Stimulated activated CD4-positive, alpha-beta T cell treated with anti-CD3 and anti-CD28 coated beads, Interleukin-15, amount 100 ng/mL, for 1 hour (primary cell): ENCODE data around the gene GANC.
A peak's percentile ranks its signal among the peaks of the same experiment; 100 is the strongest.
"Not testable (repeated sequence)": the region's sequence is repeated elsewhere in the genome, so short reads cannot be mapped to it uniquely, and the experiment has no call there.

Experiments
- DNase-seq, 2 donors: peaks; one replicate each; pipeline ENCODE4 v3.0.0-alpha.2; 2020; ENCODE audit warnings: low read depth in 1 of 2, low spot score in 1 of 2

GANC gene, protein sequence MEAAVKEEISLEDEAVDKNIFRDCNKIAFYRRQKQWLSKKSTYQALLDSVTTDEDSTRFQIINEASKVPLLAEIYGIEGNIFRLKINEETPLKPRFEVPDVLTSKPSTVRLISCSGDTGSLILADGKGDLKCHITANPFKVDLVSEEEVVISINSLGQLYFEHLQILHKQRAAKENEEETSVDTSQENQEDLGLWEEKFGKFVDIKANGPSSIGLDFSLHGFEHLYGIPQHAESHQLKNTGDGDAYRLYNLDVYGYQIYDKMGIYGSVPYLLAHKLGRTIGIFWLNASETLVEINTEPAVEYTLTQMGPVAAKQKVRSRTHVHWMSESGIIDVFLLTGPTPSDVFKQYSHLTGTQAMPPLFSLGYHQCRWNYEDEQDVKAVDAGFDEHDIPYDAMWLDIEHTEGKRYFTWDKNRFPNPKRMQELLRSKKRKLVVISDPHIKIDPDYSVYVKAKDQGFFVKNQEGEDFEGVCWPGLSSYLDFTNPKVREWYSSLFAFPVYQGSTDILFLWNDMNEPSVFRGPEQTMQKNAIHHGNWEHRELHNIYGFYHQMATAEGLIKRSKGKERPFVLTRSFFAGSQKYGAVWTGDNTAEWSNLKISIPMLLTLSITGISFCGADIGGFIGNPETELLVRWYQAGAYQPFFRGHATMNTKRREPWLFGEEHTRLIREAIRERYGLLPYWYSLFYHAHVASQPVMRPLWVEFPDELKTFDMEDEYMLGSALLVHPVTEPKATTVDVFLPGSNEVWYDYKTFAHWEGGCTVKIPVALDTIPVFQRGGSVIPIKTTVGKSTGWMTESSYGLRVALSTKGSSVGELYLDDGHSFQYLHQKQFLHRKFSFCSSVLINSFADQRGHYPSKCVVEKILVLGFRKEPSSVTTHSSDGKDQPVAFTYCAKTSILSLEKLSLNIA (N-terminal part only)

DNA sequence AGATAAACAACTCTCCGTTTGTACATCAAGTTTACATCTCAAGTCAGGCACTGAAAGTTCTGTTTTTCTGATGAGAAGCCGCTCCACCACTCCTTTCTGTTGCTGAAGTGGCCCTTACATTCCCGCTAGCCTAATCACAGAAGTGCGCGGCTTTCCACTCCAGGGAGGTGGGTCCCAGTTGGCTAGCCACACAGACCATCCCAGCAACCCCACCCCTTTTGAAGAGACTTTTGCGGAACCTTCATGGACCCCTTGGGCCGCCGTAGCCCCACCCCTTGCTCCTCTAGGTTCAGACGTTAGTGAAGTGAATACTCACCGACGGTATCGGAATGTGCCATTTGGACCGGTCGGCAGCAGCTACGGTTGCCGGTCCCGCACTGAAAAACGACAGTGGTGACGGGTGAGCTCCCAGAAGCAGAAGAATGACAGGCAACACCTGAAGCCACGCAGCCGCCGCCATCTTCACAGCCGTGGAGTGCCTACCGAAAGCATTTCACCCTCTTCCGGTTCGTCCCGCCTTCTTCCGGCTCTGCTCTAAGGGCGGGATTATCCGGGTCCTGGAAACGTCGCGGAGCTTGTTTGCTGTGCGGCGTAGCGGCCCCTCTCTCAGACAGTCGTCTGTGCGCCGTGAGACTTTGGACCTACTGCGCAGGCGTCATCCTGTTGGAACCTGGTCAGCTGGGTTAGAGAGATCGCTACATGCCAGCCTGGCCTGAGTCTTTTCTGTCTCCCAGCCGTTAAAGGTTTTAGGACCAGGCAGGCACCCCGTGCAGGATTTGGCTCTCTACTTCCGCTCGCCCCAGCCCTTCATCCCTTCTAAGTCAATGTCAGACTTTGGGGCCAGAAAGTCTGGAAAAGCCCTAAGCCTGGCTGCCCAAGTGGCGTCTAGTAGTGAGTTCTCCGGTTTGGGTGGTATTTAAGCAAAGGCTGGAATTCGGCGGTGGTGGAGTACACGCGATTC, at the start of gene GANC, which contains the start of gene TMEM87A:
Gene GANC, plus strand, starts transcription at position 263 of the 961 bp plus-strand sequence. CDS start 1,281 bp downstream, outside the sequence.
Gene TMEM87A, minus strand, starts transcription at position 495 of the 961 bp plus-strand sequence. Its CDS starts 35 bp downstream, at position 460.
- peak; percentile 86 to 87 for DNase-seq

GRCh38 chr15:42226648-42227047, 46.4 kb upstream of the GANC start:
- DNase-seq = no peak

GRCh38 chr15:42228036-42228435, 45.0 kb upstream of the GANC start:
- DNase-seq = no peak

- not testable (repeated sequence) for DNase-seq
These were observed 44.0 kb upstream of the GANC start for GRCh38 chr15:42228981-42229380.

DNA sequence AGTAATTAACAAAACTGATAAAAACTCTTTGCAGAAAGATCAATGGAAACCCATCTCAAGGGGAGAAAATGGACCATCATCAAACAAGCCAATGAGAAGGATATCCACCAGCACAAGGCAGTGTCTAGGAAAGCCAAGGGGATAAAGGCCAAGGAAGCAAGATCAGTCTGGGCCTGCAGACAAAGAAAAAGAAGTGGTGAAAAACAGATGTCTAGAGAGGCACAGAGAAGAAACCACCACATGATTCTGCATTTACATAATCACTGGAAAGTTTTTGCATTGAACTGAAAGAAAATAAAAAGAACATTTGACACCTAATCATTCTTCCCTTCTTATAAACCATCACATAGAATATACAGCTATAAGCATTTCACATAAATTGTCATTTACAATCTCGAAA, 41.9 kb upstream of the GANC start:
- no peak for DNase-seq

DNA sequence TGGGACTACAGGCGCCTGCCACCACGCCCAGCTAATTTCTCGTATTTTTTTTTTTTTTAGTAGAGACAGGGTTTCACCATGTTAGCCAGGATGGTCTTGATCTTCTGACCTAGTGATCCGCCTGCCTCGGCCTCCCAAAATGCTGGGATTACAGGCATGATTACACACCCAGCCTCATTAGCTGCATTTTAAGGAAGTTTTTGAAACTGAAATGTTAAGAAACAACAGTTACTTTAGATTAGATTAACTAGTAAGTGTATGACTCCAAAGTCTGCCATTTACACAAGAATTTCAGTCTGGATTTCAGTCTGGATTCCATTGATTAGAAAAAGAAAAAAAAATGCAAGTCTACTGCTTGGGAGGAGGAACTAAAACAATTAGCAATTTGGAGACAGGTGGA, 40.4 kb upstream of the GANC start:
- DNase-seq = no peak

- no peak for DNase-seq
These were observed 39.9 kb upstream of the GANC start for GRCh38 chr15:42233107-42233506.

- DNase-seq = no peak
These were observed 33.3 kb upstream of the GANC start for GRCh38 chr15:42239528-42240182.

DNA sequence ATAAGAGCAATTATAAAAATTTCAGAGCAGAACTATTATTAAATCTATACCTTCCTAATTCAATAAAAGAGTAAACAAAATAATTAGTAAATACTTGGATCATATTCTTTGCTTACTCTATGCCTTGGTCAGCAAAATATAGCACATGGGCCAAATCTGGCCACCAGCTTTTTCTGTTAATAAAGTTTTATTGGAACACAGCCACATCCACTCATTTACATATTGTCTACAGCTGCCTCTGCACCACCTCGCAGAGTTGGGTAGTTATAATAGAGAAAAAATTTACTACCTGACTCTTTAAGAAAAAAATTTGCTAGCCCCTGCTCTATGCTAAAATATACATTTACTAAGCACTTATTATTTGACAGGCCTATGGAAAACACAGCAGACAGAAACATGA, 32.2 kb upstream of the GANC start:
- DNase-seq = no peak

- DNase-seq = no peak
These were observed 19.7 kb upstream of the GANC start for GRCh38 chr15:42253300-42253699.

GRCh38 chr15:42264795-42265194, 8.2 kb upstream of the GANC start:
- no peak for DNase-seq

DNA sequence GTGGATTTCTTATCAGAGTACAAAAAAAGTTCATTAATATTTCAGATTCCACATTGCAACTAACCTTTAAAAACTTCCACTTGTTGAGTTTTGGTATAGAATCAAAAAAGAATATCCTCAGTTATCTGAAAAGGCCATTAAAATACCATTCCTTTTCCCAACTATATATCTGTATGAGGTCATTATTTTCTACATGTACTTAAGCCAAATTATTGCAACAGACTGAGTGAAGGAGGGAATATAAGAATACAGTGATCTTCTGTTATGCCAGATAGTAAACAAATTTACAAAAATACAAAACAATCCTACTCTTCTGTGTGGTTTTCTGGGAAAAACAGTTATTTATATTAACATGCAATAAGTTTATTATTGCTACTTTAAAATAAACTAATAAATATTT, 5.7 kb upstream of the GANC start:
- DNase-seq = no peak

DNA sequence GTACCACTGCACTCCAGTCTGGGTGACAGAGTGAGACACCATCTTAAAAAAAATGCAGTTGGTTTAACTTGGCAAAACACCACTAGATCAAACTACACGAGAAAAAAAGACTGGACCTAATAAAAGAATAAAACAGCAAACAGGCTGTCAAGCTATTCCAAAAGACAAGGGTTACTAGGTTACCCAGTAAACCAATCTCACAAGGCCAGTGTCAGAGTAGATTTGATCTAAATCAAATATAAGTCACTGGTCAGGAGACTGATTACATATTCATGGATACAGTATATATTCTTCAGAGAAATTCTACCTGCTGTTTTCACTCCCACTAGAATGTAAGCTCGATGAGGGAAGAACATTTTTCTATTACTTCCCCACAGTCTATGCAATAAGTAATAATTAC, 2.5 kb upstream of the GANC start:
- no peak for DNase-seq

GRCh38 chr15:42270996-42271395, 2.0 kb upstream of the GANC start:
- DNase-seq = no peak

DNA sequence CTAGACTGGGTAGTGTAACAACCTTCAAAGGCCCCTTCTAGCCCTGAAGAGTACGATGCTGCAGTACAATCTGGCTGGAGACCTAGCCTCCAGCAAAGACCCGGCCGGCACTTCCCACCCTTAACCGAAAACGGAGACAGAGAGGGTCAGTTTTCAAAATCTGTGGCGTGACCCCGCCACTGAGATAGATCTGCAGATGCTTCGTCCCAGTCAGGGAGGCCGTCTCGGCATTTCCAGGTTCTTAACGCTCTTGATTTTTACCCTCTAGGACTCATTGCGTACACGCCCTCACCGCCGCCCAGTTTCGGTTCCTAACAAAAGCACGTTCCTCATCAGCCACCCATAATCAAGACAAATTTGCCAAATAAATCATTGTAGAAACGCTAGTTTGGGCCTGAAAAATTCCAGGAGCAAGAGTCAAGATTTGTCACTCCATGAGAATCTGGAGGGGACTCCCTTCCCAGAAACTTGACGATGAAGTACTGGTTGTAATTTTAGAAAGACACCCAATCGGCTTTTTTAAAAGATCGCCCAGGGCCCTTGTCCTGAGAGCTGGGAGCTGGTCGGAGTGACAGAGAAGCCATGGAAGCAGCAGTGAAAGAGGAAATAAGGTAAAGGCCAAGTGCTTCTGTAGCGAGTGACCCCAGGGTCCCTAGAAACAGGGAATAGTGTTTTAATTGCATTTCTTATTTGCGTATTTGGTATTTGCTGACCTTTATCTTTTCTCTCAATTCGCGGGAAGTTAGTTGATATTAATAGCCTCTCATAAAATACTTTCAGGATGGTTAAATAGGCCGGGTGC, 1.1 kb downstream of the GANC start:
- DNase-seq = peak; percentile 19 to 48

DNA sequence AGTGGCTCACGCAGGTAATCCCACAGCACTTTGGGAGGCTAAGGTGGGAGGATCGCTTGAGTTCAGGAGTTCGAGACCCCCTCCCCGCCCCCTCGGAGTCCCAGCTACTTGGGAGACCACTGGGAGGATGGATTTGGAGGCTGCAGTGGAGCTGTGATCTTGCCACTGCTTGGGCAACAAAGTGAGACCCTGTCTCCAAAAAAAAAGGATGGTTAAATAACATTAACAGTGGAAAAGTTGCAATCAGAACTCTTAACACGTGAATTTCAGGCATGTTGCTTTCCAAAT, 1.6 kb downstream of the GANC start:
- no peak for DNase-seq

- DNase-seq = no peak
These were observed 2.9 kb downstream of the GANC start for GRCh38 chr15:42275780-42276391.

DNA sequence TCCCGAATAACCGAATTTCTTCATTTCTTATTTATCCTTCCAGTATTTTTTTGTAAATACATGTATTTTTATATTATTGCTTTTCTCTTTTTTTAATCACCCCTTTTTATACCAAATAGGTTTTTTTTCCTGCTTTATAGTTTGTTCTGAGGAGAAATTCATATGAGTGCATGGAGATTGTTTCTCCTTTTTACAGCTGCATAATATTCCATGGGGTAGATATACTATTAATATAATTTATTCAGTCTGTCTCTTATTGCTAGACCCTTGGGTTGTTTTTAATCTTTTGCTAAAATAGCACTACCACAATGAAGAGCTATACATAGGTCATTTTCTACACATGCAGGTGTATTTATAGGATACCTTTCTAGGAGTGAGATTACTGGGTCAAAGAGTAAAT, 3.8 kb downstream of the GANC start:
- DNase-seq = no peak

DNA sequence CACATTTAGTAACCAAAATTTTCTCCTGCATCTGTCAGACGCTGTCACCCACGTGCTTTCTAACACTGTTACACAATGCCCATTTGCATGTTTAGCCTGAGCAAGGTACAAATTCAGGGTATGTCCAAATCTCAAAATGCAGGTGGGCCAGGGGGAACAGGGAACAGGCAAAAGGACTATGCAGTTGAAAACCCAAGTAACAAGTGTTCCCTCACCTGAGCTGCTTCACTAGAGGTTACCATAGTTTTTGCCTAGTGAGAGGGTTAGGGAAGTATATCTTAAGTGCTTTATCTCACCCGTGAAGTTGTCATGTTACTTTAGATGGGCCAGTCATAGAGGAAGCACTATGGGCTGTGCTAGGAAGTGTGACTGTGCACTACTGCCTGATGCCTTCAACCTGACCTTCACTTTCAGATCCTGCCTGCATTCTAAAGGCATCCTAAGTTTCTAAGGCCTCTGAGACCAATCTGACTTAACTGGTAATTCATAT, 6.3 kb downstream of the GANC start:
- no peak for DNase-seq
